NCI-H226 (cell line): Measurements from ENCODE around the gene PHACTR1.

Experiments used
- DNase-seq: peaks from one replicate; pipeline ENCODE4 v3.0.0-alpha.2; 2015

The PHACTR1 gene

DNA sequence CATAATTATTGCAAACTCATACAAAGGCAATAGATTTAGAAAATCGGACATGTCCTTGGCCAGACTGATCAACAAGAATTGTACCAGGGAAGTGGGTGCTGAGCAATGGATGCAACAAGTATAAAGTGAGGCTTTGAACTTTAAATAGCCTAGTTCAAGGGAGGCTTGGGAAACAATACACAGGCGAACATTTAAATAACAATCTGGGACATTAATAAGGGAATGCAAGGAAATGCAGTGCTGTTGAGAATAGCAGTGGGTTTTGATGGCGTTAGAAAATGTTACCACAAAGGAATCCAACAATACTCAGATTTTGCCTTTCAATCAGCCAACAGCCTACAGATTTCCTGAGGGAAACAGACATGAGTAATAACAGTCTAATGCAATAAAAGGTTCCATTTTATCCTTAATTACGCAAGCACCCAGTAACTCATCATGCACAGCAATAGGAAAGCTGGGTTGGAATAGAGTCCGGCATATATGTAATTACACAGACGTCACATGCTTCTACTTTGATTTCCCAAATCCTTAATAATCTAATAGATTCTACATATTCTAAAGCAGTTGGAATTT lies 134.6 kb downstream of the PHACTR1 start:
- peak; percentile 22 for DNase-seq

GRCh38 chr6:12861603-12862002 lies 145.0 kb downstream of the PHACTR1 start:
- no peak for DNase-seq

DNA sequence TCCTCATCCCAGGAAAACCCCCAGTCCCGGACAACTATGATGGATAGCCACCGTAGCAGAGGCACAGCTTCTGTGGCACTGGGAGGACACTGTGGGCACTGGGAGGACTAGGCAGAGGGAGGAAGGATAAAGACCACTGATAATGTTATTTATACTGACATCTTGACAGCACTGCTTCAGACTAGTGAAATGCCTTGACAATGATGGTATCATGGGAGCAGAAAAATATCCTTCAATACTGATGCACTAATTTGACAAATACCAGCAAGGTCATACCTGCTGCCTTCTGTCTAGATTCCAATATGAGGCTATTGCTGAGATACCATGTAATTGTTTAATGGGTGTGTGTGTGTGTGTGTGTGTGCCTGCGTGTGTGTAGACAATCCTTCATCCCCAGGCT lies 148.6 kb downstream of the PHACTR1 start:
- no peak for DNase-seq

DNA sequence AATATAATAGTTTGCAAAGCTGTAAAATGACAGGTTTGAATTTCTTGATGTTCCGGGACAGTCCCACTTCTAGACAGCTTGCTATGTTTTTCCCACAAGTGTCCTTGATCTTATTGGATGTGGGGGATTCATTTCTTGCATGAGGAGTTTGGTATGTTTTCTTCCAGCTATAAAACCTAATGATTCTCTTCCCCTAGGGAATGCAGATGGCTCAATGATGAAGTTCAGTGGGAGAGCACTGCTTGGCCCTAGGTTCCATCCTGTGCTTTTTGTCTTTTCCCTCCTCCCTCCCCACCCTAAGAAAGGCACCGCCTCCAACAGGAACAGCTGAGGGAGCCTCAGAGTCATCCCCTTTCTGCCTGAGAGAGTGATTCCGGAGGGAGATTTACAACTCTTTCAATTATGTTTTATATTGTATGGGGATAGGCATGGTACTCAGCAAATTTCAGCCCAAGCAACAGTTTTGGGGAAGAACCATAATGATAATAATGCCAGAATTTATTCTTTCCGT lies 149.2 kb downstream of the PHACTR1 start:
- DNase-seq: no peak

DNA sequence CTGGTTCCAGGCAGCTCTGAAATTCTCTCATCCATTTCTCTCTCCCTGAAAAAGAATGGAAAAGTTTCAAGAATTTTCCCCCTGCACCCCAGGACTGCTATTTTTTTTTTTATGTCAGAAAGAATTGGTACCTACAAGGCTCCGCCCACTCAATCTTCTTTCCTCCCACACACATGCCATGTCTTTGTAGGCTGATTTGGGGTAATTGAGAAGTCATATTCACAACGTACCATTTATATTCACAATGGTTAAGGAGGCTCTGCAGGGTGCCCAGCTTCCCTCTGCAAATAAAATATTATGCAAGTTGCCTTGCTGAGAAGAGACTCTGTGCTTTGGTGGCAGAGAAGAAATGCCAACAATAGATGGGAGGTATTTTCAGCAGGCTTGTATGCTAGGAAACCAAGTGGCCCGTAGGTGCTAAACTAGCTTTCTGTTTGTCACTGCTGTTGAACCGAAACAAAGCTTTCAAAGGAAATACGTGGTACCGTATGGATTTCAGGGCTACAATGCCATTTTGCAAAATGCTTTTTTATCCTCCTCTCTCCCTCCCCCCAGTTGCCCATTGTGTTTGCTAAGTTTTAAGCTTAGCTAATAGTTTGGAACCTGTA lies 150.0 kb downstream of the PHACTR1 start:
- no peak for DNase-seq

DNA sequence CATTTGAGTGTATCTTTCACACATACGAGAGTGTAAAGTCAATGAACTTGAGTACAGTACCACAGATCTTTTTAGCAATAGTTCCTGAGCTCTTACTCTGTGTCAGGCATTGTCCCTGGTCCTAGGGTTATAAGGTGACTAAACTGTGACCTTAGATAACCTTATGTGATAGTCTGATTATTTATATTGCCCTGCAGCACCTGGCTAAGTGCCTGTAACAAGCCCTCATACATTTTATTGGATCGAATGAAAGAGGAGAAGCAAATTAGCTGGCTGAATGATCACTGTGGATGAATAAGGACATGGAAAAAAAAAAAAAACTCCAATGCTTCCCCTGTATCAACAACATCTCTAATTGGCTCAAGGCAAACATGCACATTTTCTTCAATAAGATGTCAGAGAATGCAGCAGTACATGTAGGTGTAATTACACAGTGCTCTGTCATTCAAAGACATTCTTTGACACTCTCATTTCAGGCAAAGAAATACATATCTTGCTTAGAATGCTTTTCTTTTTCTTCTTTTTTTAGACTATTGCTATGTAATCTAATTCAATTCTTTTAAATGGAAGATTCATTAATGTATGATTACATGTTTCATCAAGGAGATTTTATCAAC lies 153.4 kb downstream of the PHACTR1 start:
- DNase-seq: no peak

GRCh38 chr6:12873691-12874090 lies 157.1 kb downstream of the PHACTR1 start:
- no peak for DNase-seq

- no peak for DNase-seq
Measured at GRCh38 chr6:12875051-12875450, 158.5 kb downstream of the PHACTR1 start.

- no peak for DNase-seq
Measured at GRCh38 chr6:12878741-12879140, 162.2 kb downstream of the PHACTR1 start.

DNA sequence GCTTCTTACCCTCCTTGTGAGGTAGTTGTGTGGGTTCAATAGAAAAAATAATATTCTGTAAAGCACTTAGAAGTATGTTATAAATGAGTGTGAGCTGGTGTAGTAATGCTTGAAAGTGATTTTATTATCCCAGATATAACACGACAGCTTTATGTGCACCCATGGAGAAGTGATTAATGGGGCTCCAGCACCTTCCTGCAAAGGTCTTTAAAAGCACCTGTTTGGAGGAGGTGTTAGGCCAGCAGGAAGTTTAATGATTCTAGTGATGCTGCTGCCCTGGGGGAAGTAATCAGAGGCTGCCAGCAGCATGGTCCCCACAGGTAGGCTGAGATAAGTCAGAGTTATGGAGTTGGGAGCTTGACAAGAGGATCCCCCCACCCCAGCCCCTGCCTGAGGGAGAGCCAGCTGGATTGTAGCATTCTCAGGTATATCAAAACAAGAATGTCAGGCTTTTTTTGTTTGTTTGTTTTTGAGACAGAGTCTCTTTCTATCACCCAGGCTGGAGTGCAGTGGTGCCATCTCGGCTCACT lies 166.3 kb downstream of the PHACTR1 start:
- DNase-seq: no peak

DNA sequence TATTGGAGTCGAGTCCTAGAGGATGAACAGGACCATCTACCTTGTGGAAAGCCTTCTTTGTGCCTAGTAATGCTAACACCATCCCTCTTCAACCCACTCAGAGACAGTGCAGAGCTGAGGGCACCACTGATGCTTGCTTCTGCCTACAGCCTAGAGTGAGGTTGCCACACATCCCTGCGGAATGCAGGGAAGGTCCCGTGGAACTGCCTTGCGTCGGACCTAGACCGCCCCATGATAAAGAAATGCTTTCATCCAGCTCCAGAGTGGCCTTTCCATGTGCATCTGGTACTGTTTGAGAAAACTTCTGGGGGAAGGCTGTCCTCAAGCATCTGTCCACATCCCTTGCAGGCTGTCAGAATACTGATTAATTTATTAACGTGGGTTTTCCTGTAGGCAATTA lies 168.4 kb downstream of the PHACTR1 start:
- no peak for DNase-seq

DNA sequence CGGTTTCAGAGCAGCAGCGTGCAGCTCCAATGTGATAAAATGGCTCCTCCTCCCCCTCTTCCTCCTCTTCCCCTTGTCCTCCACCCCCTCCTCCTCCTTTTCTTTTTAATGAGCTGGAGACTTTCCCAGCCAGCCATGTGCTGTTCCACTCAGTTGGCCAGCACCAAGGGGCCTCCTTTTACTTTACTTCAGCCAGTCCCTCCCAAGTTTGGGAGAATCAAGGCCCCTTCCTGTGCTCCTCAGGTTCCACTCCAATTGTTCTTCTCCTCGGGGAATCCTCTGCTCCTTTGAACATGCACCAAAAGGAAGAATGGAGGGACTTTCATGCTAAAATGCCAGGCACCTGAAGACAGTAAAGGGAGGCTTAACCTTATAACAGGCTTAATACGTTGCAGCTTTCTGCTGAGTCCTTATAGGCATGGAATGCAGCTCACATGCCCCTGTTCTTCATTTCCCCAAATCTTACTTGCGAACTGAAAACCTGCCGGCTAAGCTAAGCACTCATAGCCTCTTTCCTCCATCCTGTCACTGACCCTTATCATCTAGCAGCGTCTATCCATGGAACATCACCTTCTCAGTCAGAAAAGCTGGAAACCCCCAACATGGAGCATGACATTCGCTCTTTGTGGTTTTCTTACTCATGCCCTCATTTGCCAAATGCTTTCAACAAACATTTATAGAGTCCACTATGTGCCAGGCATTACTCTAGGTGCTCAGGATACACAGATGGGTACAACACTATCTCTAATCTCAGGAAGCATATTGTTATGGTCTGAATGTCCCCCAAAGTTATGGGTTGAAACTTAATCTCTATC lies 170.6 kb downstream of the PHACTR1 start:
- DNase-seq: peak; percentile 48

DNA sequence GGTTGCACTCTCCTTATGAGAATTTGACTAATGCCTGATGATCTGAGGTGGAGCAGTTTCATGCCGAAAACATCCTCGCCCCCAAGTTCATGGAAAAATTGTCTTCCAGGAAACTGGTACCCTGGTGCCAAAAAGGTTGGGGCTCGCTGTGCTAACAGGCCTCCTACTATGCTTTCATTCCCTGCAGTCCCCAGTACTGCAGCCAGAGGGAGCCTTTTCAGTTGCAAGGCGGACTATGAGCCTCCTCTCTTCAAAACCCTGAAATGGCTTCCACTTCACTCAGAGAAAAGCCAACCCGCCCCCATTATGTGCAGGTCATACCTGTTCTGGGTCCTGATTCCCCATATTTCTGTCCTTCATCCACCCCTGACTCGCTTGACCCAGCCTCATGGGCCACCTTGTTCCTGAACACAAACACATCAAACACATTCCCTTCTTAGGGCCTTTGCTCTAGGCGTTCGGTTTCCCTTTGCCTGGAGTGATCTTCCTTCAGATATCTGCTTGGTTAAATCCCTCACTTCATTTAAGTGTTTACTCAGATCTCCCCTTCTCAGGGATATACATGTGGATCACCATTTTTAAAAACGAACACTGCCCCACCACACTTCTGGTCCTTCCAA lies 173.7 kb downstream of the PHACTR1 start:
- DNase-seq: no peak

- DNase-seq: no peak
Measured at GRCh38 chr6:12891595-12891994, 175.0 kb downstream of the PHACTR1 start.

DNA sequence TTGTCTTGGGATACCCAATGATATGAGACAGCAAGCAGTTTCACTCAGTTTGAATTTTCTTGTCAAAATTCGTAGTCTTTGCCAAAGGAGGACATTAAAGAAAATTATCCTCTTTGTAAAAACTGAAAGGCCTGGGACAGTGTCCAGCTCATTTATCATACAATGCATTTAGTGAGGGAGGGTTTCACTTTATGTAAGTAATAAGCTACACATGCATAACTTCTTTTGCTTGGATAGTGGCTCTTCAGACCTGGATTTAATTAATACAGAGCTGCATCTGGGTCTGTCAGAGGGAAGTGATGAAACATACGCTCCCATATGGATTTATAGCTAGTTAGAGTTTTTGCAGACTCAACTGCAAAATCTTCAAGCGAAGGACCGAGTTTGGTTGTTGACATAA lies 175.6 kb downstream of the PHACTR1 start:
- no peak for DNase-seq

- no peak for DNase-seq
Measured at GRCh38 chr6:12893036-12893435, 176.5 kb downstream of the PHACTR1 start.

GRCh38 chr6:12895721-12896120 lies 179.2 kb downstream of the PHACTR1 start:
- no peak for DNase-seq

- DNase-seq: no peak
Measured at GRCh38 chr6:12896208-12896733, 179.7 kb downstream of the PHACTR1 start.

GRCh38 chr6:12898603-12899002 lies 182.0 kb downstream of the PHACTR1 start:
- DNase-seq: no peak

DNA sequence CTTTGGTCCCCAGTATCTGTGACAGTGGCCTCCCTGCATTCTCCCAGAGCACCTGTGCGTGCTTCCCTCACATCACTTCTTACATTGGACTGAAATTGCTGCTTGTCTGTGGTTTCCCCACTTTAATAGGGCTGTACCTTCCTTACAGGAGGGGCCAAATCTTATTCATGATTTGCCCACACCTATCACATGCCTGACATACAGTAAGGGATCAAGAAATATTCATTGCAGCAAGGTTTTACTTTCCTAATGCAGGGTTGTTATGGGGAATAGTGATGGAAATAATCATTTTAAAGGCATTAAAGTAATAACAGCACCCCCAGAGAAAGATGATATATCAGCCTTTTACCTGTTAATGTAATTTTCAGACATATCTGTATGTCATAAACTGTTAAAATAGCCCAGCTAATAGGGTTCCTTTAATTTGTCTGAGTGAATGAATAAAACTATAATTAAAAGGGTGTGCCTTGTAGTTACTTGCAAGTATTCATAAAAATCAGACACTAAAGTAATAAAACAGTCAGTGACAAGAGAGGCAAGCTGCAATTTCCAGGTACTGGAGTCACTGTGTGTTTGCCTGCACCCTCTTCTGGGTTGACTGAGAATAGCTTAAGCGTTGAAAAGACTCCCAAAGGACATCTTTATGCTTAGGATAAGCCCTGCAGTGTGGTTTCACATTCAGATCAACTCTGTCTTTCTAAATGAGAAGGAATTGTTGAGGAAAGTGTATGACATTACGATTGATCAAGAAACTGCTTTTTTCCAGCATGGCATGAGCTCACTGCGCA lies 182.7 kb downstream of the PHACTR1 start:
- DNase-seq: no peak

DNA sequence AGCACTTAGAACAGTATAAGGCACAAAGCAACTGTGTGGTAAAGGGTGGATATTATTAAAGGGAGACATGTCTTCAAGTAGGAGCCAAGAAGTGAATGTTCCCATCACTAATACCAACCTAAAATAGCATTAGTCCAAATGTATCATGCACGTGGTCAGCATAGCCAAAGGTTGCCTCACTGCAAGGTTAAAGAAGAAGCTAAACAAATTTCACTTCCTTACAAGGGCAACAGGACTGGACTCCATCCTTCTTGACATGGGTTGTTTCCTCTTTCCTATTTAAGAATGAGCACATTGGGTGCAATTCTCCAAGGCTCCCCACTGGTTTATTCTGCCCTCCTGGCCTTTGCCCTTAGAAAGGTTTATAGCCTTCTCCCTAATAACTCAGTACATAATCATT lies 186.7 kb downstream of the PHACTR1 start:
- no peak for DNase-seq

DNA sequence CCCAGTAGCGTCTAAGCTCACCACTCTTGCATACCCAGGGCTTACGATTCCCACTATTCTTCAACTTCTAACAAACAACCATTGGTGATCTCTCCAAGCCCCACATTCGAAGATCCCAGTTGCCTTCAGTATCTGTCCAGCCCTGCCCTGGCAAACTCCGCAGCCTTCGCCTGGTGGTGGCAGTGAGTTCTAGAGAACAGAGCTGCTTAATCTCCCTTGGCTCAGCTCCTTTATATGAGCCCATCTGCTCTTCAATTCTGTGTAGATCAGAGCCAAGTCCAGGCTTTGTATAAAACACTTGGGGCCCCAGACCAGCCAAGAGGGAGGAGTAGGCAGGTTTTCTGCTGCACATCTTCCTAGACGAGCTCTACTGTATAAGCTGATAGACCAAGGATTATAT lies 193.3 kb downstream of the PHACTR1 start:
- no peak for DNase-seq
